ENCODE data around the gene CCDC107.
"Not testable (repeated sequence)": the region's sequence is repeated elsewhere in the genome, so short reads cannot be mapped to it uniquely, and the experiment has no call there.

CCDC107 gene

DNA sequence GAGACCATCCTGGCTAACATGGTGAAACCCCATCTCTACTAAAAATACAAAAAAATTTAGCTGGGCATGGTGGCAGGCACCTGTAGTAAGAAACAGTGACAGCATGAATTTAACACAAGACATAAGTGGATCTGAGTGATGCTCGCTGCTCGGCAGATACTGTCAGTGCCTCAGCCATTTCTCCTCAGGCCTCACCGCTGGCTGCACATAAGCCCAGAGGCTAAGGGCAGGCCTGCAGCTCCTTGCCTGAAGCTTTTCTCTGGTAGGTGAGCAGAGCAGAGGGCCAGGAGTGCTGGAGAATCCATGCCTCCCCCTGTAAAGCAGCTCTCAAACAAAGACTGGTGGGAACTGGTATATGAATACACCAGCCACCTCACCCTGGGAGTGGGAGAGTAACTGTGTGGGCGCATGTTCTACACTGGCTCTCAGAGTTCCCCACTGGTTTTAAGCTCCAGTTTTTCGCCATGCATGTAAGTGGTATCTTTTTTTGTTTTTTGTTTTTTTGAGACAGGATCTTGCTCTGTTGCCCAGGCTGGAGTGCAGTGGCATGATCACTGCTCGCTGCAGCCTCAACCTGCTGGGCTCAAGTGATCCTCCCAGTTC, 29.6 kb upstream of the CCDC107 start:
- Mint-ChIP-seq H3K27ac (peak overlapping the region; percentile 69), H3K36me3 (no peaks in the 10 kb centered on the region), H3K9me3 (no peaks in the 10 kb centered on the region), H3K4me3 (no peak overlapping the region), H3K27me3 (no peaks in the 10 kb centered on the region), H3K4me1 (peaks cover 31% of the 10 kb centered on the region)
- no peak for ATAC-seq

DNA sequence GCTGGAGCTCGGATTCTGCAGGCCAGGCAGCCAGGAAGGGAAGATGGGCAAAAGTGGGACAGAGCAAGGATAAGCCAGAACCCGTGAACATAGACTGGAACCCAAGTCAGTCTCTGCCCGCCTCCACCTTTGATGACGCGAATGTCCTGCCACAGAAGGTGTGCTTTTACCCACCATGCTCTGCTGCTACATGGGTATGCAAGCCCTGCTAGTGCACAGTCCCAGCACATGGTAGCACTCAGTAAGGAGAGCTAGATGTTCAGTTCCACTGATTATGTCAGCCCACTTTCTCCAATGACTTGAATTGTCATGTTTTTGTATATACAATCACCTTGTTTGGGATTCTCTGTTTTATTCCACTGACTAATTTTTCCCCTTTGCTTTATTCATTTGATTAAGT, 28.5 kb upstream of the CCDC107 start:
- Mint-ChIP-seq H3K4me3 (no peak overlapping the region), H3K27ac (no peak overlapping the region)

DNA sequence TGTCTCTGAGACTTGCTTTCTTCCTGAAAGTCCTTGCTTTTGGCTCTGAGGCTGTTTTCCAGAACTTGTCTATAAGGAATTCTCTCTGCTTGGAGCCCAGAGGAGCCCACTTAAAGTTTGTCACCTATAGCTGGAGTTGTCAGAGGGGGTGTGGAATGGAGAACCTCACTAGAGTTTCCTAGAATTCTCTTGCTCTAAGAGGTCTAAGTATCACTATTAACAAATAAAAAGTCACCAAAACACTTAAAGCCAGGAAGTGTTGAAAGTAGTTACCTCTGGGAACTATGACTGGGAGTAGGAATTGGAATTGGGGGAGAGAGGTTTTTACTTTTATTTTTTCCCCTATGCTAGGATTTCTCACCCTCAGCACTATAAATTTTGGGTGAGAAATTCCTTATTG, 22.4 kb upstream of the CCDC107 start:
- no peak for ATAC-seq
- H3K4me1 Mint-ChIP-seq = peaks cover 68% of the 10 kb centered on the region
- peak overlapping the region; percentile 64 for H3K4me3 Mint-ChIP-seq

More for the DNA sequence above, 28.5 kb upstream of the CCDC107 start:
- H3K9me3 Mint-ChIP-seq = no peaks in the 10 kb centered on the region
- H3K36me3 Mint-ChIP-seq = no peaks in the 10 kb centered on the region
- no peak for ATAC-seq
- H3K27me3 Mint-ChIP-seq = no peaks in the 10 kb centered on the region
- H3K4me1 Mint-ChIP-seq = peaks cover 42% of the 10 kb centered on the region

DNA sequence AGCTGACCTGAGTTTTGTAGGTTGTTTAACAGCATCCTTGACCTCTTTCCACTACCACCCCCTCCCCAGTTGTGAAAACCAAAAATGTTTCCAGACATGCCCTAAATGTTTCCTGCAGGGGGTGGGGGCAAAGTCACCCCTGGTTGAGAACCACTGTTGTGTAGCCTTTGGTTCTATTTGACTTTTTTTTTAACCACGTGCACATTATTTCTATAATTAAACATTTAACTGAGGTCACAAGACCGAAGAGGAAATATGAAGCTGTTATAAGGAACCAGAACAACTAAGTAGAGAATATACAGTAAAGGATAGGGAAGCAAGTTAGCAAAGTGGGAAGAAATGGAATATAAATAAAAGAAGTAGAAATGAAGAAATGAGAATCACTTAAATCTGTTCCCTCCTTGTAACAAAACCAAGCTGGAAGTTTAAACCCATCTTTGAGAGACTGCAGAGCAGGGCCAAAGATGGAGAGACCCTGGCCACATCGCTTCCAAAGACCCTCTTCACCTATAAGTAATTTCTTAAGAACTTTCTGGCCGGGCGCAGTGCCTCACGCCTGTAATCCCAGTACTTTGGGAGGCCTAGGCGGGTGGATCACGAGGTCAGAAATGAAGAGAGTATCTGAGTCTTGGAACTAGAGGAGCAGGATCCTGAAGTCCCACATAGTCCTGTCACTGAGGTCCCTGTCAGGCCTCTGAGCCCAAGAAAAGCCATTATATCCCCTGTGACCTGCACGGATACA, 21.8 kb upstream of the CCDC107 start:
- peak overlapping the region; percentile 86 for H3K27ac Mint-ChIP-seq
- peaks cover 13% of the 10 kb centered on the region for H3K36me3 Mint-ChIP-seq
- H3K27me3 Mint-ChIP-seq = no peaks in the 10 kb centered on the region
- no peaks in the 10 kb centered on the region for H3K9me3 Mint-ChIP-seq
- peak; percentile 68 for ATAC-seq
- H3K4me1 Mint-ChIP-seq = peaks cover 73% of the 10 kb centered on the region
- peak overlapping the region; percentile 64 for H3K4me3 Mint-ChIP-seq

More for the DNA sequence above, 22.4 kb upstream of the CCDC107 start:
- Mint-ChIP-seq H3K27ac (peak overlapping the region; percentile 86), H3K36me3 (peaks cover 7% of the 10 kb centered on the region), H3K9me3 (no peaks in the 10 kb centered on the region), H3K27me3 (no peaks in the 10 kb centered on the region)

DNA sequence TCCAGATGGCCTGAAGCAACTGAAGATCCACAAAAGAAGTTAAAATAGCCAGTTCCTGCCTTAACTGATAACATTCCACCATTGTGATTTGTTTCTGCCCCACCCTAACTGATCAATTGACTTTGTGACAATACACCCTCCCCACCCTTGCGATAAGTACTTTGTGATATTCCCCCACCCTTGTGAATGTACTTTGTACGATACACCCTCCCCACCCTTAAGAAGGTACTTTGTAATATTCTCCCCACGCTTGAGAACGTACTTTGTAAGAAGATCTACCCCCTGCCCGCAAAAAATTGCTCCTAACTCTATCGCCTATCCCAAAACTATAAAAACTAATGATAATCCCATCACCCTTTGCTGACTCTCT, 21.2 kb upstream of the CCDC107 start:
- H3K27ac Mint-ChIP-seq = peak overlapping the region; percentile 86
- peaks cover 79% of the 10 kb centered on the region for H3K4me1 Mint-ChIP-seq
- not testable (repeated sequence) for ATAC-seq, H3K4me3 Mint-ChIP-seq, H3K9me3 Mint-ChIP-seq, H3K27me3 Mint-ChIP-seq
- peaks cover 13% of the 10 kb centered on the region for H3K36me3 Mint-ChIP-seq

DNA sequence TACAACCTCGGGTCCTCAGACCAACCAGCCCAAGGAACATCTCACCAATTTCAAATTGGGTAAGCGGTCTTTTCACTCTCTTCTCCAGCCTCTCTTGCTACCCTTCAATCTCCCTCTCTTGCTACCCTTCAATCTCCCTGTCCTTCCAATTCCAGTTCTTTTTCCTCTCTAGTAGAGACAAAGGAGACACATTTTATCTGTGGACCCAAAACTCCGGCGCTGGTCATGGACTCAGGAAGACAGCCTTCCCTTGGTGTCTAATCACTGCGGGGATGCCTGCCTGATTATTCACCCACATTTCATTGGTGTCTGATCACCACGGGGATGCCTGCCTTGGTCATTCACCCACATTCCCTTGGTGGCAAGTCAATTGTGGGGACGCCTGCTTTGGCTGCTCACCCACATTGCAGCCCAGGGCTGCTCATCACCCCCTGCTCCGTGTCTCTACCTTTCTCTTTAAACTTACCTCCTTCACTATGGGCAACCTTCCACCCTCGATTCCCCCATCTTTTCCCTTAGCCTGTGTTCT, 20.6 kb upstream of the CCDC107 start:
- not testable (repeated sequence) for H3K9me3 Mint-ChIP-seq, ATAC-seq, H3K4me3 Mint-ChIP-seq, H3K27me3 Mint-ChIP-seq
- Mint-ChIP-seq H3K27ac (peak overlapping the region; percentile 86), H3K36me3 (peaks cover 13% of the 10 kb centered on the region), H3K4me1 (peaks cover 79% of the 10 kb centered on the region)

DNA sequence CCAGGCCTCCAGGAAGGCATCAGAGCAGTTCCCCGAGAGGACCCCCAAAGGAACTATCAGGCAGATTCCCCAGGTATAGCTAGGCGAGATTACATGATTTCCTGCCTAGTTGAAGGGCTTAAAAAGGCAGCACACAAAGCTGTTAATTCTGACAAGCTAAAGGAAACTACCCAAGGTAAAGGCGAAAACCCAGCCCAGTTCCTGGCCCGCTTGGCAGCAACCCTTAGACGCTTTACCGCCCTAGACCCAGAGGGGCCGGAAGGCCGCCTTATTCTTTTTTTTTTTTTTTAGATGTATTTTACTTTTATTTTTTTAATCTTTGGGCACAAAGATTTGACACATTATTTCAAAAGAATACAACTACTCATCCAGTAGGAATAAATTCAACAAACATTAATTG, 19.3 kb upstream of the CCDC107 start:
- not testable (repeated sequence) for H3K27me3 Mint-ChIP-seq, ATAC-seq, H3K4me3 Mint-ChIP-seq, H3K9me3 Mint-ChIP-seq
- H3K36me3 Mint-ChIP-seq = peaks cover 19% of the 10 kb centered on the region
- H3K4me1 Mint-ChIP-seq = peaks cover 79% of the 10 kb centered on the region
- peak overlapping the region; percentile 86 for H3K27ac Mint-ChIP-seq

DNA sequence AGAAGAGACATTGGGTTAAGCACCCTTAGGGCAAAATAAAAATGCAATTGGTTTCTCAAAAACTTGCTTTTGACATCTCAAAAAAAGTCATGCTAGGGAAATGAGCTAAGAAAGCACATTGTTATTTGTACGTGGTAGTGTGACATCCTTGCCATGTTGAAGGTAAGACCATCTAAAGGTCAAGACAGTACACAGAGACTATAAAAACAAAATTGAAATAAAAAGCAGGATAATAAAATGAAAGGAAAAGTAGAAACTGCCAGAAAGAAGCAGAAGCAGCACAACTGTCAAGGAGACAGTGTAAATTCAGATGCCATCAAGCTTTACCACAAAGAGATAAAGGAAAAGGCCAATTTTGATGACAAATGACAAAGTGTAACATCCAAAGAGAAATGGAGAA, 18.9 kb upstream of the CCDC107 start:
- peaks cover 19% of the 10 kb centered on the region for H3K36me3 Mint-ChIP-seq
- H3K4me1 Mint-ChIP-seq = peaks cover 75% of the 10 kb centered on the region
- not testable (repeated sequence) for ATAC-seq, H3K27me3 Mint-ChIP-seq, H3K9me3 Mint-ChIP-seq, H3K4me3 Mint-ChIP-seq, H3K27ac Mint-ChIP-seq

DNA sequence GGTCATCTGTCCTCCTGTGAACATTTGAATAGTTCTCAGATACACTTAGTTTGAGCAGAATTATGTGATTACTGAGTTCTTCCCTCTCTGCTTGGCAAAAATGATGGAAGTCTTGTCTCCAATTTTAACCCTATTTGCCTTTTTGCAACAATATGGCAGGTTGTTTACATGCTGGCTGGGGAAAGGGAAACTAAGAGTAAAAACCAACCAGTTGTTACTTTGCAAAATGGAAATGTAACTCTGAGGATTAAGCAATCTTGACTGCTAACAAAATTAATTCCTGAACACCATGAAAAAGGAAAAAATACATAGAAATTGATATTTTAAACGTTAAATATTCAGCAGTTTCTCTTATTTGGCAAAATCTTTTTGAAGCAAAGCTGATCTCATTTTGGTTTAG, 18.5 kb upstream of the CCDC107 start:
- no peak overlapping the region for H3K27ac Mint-ChIP-seq
- H3K36me3 Mint-ChIP-seq = peaks cover 19% of the 10 kb centered on the region
- no peak for ATAC-seq
- no peaks in the 10 kb centered on the region for H3K9me3 Mint-ChIP-seq
- H3K4me3 Mint-ChIP-seq = no peak overlapping the region
- no peaks in the 10 kb centered on the region for H3K27me3 Mint-ChIP-seq
- peaks cover 75% of the 10 kb centered on the region for H3K4me1 Mint-ChIP-seq

DNA sequence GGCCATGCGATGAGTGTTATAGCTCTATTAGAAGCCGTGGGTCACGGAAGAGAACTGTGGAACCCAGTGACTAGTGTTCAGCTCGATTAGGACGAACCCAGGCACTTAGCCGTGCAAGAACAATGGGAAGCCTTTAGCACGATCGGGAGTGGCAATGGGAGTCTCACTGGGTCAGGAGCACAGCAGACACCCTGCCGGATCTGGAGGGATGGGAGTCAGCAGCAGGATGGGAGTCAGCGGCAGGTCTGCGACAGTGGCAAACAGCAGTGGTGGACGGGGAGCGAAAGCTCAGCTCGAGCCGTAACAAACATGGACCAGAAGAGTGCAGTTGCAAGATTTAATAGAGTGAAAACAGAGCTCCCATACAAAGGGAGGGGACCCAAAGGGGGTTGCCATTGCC, 17.7 kb upstream of the CCDC107 start:
- H3K27ac Mint-ChIP-seq = peak overlapping the region; percentile 6
- not testable (repeated sequence) for H3K4me3 Mint-ChIP-seq

DNA sequence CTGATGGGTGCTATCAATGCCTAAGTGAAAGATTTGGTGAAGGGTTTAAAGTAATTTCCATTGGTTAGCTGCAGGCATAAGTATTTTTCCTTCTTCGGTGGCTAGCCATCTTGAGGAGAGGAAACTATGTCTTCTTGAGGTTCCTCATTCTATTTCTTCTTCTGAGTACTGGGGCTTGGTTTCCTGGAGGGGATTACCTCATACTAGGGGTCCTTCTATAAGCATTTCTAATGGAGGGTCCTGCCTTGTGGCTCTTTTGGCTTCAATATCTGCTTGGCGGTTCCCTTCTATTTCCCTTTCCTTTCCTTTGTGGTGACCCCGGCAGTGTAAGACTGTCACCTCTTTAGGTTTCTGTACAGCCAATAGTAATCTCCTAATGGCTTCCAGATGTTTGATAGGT, 16.6 kb upstream of the CCDC107 start:
- H3K36me3 Mint-ChIP-seq = peaks cover 19% of the 10 kb centered on the region
- H3K27me3 Mint-ChIP-seq, ATAC-seq, H3K9me3 Mint-ChIP-seq, H3K4me3 Mint-ChIP-seq: not testable (repeated sequence)
- H3K4me1 Mint-ChIP-seq = peaks cover 70% of the 10 kb centered on the region
- peak overlapping the region; percentile 6 for H3K27ac Mint-ChIP-seq

More for the DNA sequence above, 17.7 kb upstream of the CCDC107 start:
- not testable (repeated sequence) for ATAC-seq, H3K9me3 Mint-ChIP-seq, H3K27me3 Mint-ChIP-seq
- H3K36me3 Mint-ChIP-seq = peaks cover 19% of the 10 kb centered on the region
- H3K4me1 Mint-ChIP-seq = peaks cover 71% of the 10 kb centered on the region

DNA sequence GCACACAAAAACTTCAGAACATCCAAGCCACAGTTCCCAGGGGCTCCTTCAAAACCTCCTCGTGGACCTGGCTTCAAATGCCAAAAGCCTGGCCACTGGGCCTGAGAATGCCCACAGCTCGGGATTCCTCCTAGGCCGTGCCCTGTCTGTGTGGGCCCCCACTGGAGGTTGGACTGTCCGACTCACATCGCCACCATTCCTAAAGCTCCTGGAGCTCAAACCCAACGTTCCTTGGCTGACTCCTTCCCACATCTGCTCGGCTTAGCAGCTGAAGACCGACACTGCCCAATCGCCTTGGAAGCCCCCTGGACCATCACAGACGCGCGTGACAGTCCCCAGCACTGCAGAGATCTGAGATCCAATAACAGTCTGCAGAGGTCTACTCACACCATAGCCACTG, 15.0 kb upstream of the CCDC107 start:
- no peak for ATAC-seq
- peaks cover 65% of the 10 kb centered on the region for H3K4me1 Mint-ChIP-seq
- no peaks in the 10 kb centered on the region for H3K27me3 Mint-ChIP-seq
- H3K4me3 Mint-ChIP-seq = no peak overlapping the region
- peaks cover 19% of the 10 kb centered on the region for H3K36me3 Mint-ChIP-seq
- H3K9me3 Mint-ChIP-seq = no peaks in the 10 kb centered on the region
- no peak overlapping the region for H3K27ac Mint-ChIP-seq

DNA sequence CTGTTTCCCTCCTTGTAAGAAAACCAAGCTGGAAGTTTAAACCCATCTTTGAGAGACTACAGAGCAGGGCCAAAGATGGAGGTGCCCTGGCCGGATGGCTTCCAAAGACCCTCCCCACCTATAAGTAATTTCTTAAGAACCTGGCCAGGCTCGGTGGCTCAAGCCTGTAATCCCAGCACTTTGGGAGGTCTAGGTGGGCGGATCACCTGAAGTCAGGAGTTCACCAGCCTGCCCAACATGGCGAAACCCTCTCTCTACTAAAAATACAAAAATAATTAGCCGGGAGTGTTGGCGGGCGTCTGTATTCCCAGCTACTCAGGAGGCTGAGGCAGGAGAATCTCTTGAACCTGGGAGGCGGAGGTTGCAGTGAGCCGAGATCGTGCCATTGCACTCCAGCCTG, 12.4 kb upstream of the CCDC107 start:
- Mint-ChIP-seq H3K36me3 (peaks cover 12% of the 10 kb centered on the region), H3K27ac (peak overlapping the region; percentile 92), H3K4me3 (peak overlapping the region; percentile 92), H3K4me1 (peaks cover 64% of the 10 kb centered on the region)
- H3K27me3 Mint-ChIP-seq, H3K9me3 Mint-ChIP-seq, ATAC-seq: not testable (repeated sequence)

DNA sequence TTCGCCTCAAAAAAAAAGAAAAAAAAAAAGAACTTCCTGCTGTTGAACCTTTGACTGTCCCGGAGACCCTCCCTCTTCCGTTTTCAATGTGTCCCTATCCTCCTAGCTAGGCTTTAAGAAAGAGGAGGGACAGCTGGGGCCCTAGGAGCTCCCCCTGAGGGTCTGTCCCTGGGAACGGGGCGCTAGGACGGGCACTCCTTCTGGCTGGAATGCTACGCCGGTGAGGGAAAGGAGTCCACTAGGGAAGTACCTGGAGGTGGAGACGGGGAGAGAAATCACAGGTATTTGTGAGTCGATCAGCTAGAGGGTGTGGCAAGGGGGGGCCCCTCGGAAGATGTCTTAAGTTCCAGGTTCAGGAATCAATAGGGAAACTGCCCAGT, 11.9 kb upstream of the CCDC107 start:
- Mint-ChIP-seq H3K9me3 (no peaks in the 10 kb centered on the region), H3K27ac (peak overlapping the region; percentile 92), H3K4me1 (peaks cover 64% of the 10 kb centered on the region), H3K27me3 (no peaks in the 10 kb centered on the region), H3K36me3 (peaks cover 8% of the 10 kb centered on the region), H3K4me3 (peak overlapping the region; percentile 92)
- no peak for ATAC-seq

DNA sequence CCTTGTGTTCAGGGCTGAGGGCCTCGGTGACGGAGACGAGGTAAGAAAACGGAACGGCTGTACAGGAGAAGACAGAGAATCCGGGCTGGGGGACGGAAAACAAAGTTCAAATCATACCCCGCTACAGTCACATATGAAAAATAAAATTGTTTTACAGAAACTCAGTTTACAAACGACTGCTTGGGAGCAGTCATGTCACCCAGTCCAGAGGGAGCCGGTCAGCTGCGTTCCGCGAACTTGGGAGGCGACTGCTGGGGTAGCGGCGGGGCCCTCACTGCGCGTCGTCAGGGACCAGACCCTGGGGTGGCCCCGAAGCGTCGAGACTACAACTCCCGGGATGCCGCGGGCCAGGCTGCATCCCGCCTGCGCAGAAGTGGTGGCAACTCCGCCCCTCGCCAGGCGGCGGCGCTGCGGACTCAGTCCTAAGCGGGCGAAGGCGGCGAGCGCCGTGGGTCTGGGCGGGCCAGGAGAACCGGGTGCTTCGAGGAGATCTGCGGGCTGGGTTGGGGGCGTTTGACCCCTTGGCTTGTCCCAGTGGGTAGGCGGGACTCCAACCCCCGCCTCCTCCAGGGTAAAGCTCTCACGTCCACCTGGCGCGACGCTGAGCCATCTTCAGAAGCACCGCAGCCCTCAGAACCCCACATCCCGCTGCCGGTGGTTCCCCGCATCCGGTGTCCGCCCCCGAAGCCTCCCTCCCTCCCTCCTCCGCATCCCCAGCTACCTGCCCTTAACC, 11.4 kb upstream of the CCDC107 start:
- Mint-ChIP-seq H3K9me3 (no peaks in the 10 kb centered on the region), H3K36me3 (peaks cover 6% of the 10 kb centered on the region), H3K4me3 (peak overlapping the region; percentile 92), H3K27me3 (no peaks in the 10 kb centered on the region), H3K4me1 (peaks cover 64% of the 10 kb centered on the region), H3K27ac (peak overlapping the region; percentile 92)
- peak; percentile 91 for ATAC-seq

Measured in stimulated activated memory B cell treated with anti-CD40 and anti-IgM and Interleukin-4, amounts not matched to agents 10 μg/mL and 1 μg/mL and 100 μg/mL, for 72 hours (primary cell).